H1 (cell line): Measurements from ENCODE around the gene CACNA1C. TPM values are rescaled to one million over a fixed set of nuclear protein-coding genes. Genes with fewer than 3 reads are reported as not detected.

Experiments used
- CTCF ChIA-PET: fragments of 300-600 bp; sonication (Branson Sonifier 250); formaldehyde crosslinking; loops from one replicate; lab custom pipeline; 2021; ENCODE audit not compliant: partially characterized antibody; lab: Charles Lee
- POLR2A ChIA-PET: fragments of 300-600 bp; sonication (Branson Sonifier 250); formaldehyde crosslinking; loops from one replicate; lab custom pipeline; 2021; ENCODE audit warnings: inconsistent platforms; ENCODE audit not compliant: partially characterized antibody; lab: Charles Lee
- DNase-seq, 2 experiments: peaks; one replicate each; pipeline versions ENCODE4 v3.0.0 to v3.0.0-alpha.2; 2010 to 2022; ENCODE audit warnings: low spot score in 2 of 2, low read depth in 1 of 2, mixed read lengths in 1 of 2
- FAIRE-seq: peaks from 2 replicates; lab custom pipeline; 2011; peaks lifted over from hg19 to GRCh38; lab: Jason Lieb, UNC
- H2AFZ ChIP-seq: 2 replicates; pipeline ENCODE4 v1.8.1; 2012; ENCODE audit warnings: low read length, inconsistent platforms
- H2AK5ac ChIP-seq: 2 replicates; pipeline ENCODE4 v1.6.1; 2013; ENCODE audit warnings: low read depth, low read length
- H2BK120ac ChIP-seq: replicated peaks from 2 replicates; pipeline ENCODE3; 2013; ENCODE audit warnings: low read depth, low read length, inconsistent platforms
- H2BK12ac ChIP-seq: 2 replicates; pipeline ENCODE4 v1.6.1; 2013; ENCODE audit warnings: low read depth, low read length
- H2BK15ac ChIP-seq: 2 replicates; pipeline ENCODE4 v1.6.1; 2013; ENCODE audit warnings: low read length
- H2BK20ac ChIP-seq: 2 replicates; pipeline ENCODE4 v1.6.1; 2013; ENCODE audit warnings: low read length
- H2BK5ac ChIP-seq: 2 replicates; pipeline ENCODE4 v1.6.1; 2013; ENCODE audit warnings: low read depth, low read length
- H3K14ac ChIP-seq: 2 replicates; pipeline ENCODE4 v1.6.1; 2013; ENCODE audit warnings: inconsistent platforms; ENCODE audit not compliant: insufficient read length
- H3K18ac ChIP-seq: 2 replicates; pipeline ENCODE4 v1.6.1; 2013; ENCODE audit warnings: low read length; ENCODE audit errors: extremely low read depth
- H3K23ac ChIP-seq: 2 replicates; pipeline ENCODE4 v1.6.1; 2013; ENCODE audit warnings: inconsistent platforms; ENCODE audit not compliant: insufficient read length
- H3K23me2 ChIP-seq: 2 replicates; pipeline ENCODE4 v1.6.1; 2013; ENCODE audit warnings: low read depth, low read length
- H3K27ac ChIP-seq: 2 replicates; pipeline ENCODE4 v1.6.1; 2011; ENCODE audit warnings: low read depth, low read length, inconsistent platforms
- H3K27me3 ChIP-seq, 4 experiments: replicated peaks in 1 of 4; 1 replicate in 1 of 4; 2 replicates in 3 of 4; pipeline versions ENCODE4 v1.6.1 to v1.8.1; 2011 to 2013; ENCODE audit warnings: low read length in 3 of 4, mild to moderate bottlenecking in 3 of 4, inconsistent platforms in 2 of 4, mixed read lengths in 2 of 4, moderate library complexity in 1 of 4; ENCODE audit not compliant: control insufficient read depth in 3 of 4, insufficient read depth in 3 of 4; ENCODE audit errors: extremely low read depth in 1 of 4
- H3K36me3 ChIP-seq, 4 experiments: 2 replicates each; pipeline versions ENCODE4 v1.6.1 to v1.8.1; 2011 to 2013; ENCODE audit warnings: mild to moderate bottlenecking in 4 of 4, low read length in 3 of 4, moderate library complexity in 2 of 4, control low read depth in 1 of 4, inconsistent platforms in 1 of 4; ENCODE audit not compliant: insufficient read depth in 4 of 4, control insufficient read depth in 2 of 4
- H3K4ac ChIP-seq: replicated peaks from 2 replicates; pipeline ENCODE3; 2013; ENCODE audit warnings: low read length, low read depth, mixed read lengths, inconsistent platforms; ENCODE audit not compliant: insufficient read length
- H3K4me1 ChIP-seq, 4 experiments: replicated peaks in 1 of 4; 1 replicate in 1 of 4; 2 replicates in 3 of 4; pipeline versions ENCODE4 v1.6.1 to v1.8.1; 2011 to 2013; ENCODE audit warnings: low read length in 3 of 4, inconsistent platforms in 2 of 4, mixed read lengths in 1 of 4; ENCODE audit not compliant: insufficient read depth in 4 of 4, control insufficient read depth in 3 of 4
- H3K4me2 ChIP-seq, 2 experiments: 2 replicates each; pipeline versions ENCODE4 v1.6.1 to v1.8.1; 2011 to 2013; ENCODE audit warnings: low read depth in 2 of 2, low read length in 2 of 2, control low read depth in 1 of 2, inconsistent platforms in 1 of 2, mild to moderate bottlenecking in 1 of 2; ENCODE audit not compliant: insufficient read depth in 1 of 2
- H3K4me3 ChIP-seq, 4 experiments: fragments of 200-600, 300-600 bp in 1 of 4; sonication (generic), shearing (Covaris generic), sonication (Bioruptor Twin) in 1 of 4; 2 replicates each; pipeline versions ENCODE4 v1.5.1 to v1.8.1; 2011 to 2016; ENCODE audit warnings: low read length in 4 of 4, low read depth in 3 of 4, control low read depth in 2 of 4, inconsistent platforms in 2 of 4, mild to moderate bottlenecking in 2 of 4, mixed read lengths in 1 of 4, moderate library complexity in 1 of 4; ENCODE audit not compliant: insufficient read depth in 2 of 4; ENCODE audit errors: extremely low read depth in 1 of 4
- H3K56ac ChIP-seq: replicated peaks from 2 replicates; pipeline ENCODE3; 2013; ENCODE audit warnings: low read depth, mild to moderate bottlenecking, mixed read lengths, low read length, inconsistent platforms; ENCODE audit not compliant: insufficient read length
- H3K79me1 ChIP-seq: 2 replicates; pipeline ENCODE4 v1.6.1; 2013; ENCODE audit warnings: low read depth, low read length, control low read depth
- H3K79me2 ChIP-seq, 2 experiments: 2 replicates each; pipeline versions ENCODE4 v1.6.1 to v1.8.1; 2012 to 2013; ENCODE audit warnings: low read length in 2 of 2, mild to moderate bottlenecking in 2 of 2, inconsistent platforms in 1 of 2; ENCODE audit not compliant: insufficient read depth in 2 of 2, control insufficient read depth in 1 of 2
- H3K9ac ChIP-seq, 4 experiments: replicated peaks in 1 of 4; 1 replicate in 1 of 4; 2 replicates in 3 of 4; pipeline versions ENCODE4 v1.6.1 to v1.8.1; 2011 to 2013; ENCODE audit warnings: low read depth in 3 of 4, low read length in 3 of 4, control low read depth in 2 of 4, mild to moderate bottlenecking in 2 of 4, moderate library complexity in 2 of 4, inconsistent platforms in 1 of 4; ENCODE audit errors: extremely low read depth in 1 of 4
- H3K9me3 ChIP-seq, 2 experiments: 2 replicates each; pipeline versions ENCODE4 v1.6.1 to v1.8.1; 2012 to 2013; ENCODE audit warnings: mild to moderate bottlenecking in 2 of 2, moderate library complexity in 2 of 2, control low read depth in 1 of 2, inconsistent platforms in 1 of 2, low read depth in 1 of 2, low read length in 1 of 2, mixed read lengths in 1 of 2; ENCODE audit not compliant: insufficient read depth in 2 of 2
- H4K20me1 ChIP-seq, 2 experiments: replicated peaks in 1 of 2; 2 replicates each; pipeline versions ENCODE3 to v1.8.1; 2011 to 2013; ENCODE audit warnings: inconsistent platforms in 2 of 2, low read length in 2 of 2, mild to moderate bottlenecking in 1 of 2; ENCODE audit not compliant: insufficient read depth in 2 of 2, control insufficient read depth in 1 of 2
- H4K5ac ChIP-seq: 2 replicates; pipeline ENCODE4 v1.6.1; 2013; ENCODE audit warnings: low read length, low read depth, mixed read lengths, inconsistent platforms; ENCODE audit not compliant: insufficient read length
- H4K8ac ChIP-seq: 2 replicates; pipeline ENCODE4 v1.8.0; 2013; ENCODE audit warnings: mild to moderate bottlenecking, moderate library complexity, low read length, inconsistent platforms; ENCODE audit not compliant: insufficient read depth; ENCODE audit errors: extremely low read depth
- H4K91ac ChIP-seq: replicated peaks from 2 replicates; pipeline ENCODE3; 2013; ENCODE audit warnings: low read length, mixed read lengths, inconsistent platforms; ENCODE audit not compliant: insufficient read length
- CHD1 ChIP-seq: IDR thresholded peaks from 2 replicates; pipeline ENCODE4 v1.6.1; 2012; ENCODE audit warnings: low read depth, low read length, improper control_type of control experiment
- GABPA ChIP-seq: IDR thresholded peaks from 2 replicates; pipeline ENCODE4 v1.6.1; 2011; ENCODE audit warnings: mild to moderate bottlenecking, low read length, moderate library complexity, borderline replicate concordance; ENCODE audit not compliant: insufficient read depth
- JUND ChIP-seq: IDR thresholded peaks from 2 replicates; pipeline ENCODE4 v1.6.1; 2011; ENCODE audit warnings: mild to moderate bottlenecking, improper control_type of control experiment, low read length
- SRF ChIP-seq: IDR thresholded peaks from 2 replicates; pipeline ENCODE4 v1.6.1; 2011; ENCODE audit warnings: mild to moderate bottlenecking, low read depth, low read length, moderate library complexity
- TBP ChIP-seq: IDR thresholded peaks from 2 replicates; pipeline ENCODE4 v1.6.1; 2011; ENCODE audit warnings: low read depth, low read length, improper control_type of control experiment
- YY1 ChIP-seq: IDR thresholded peaks from 2 replicates; pipeline ENCODE4 v1.6.1; 2011; ENCODE audit warnings: low read depth, mild to moderate bottlenecking, low read length
- WGBS, 2 experiments: shearing (Covaris generic) in 1 of 2; methylation state at CpG; one replicate each; pipeline versions ENCODE4 v1.1.6 to v1.1.7; 2013 to 2015; ENCODE audit warnings: low lambda C conversion rate in 2 of 2, mixed read lengths in 2 of 2, inconsistent platforms in 1 of 2, low coverage in 1 of 2, missing lambda C conversion rate in 1 of 2; ENCODE audit not compliant: insufficient replicate concordance in 2 of 2, insufficient coverage in 1 of 2, insufficient read length in 1 of 2; ENCODE audit errors: extremely low coverage in 1 of 2, missing lambda C conversion rate in 1 of 2; 5-methylcytosine and 5-hydroxymethylcytosine counted together
- polyA plus RNA-seq, 7 experiments: library from polyadenylated mRNA; depleted of rRNA in 3 of 7; stranded (reverse) in 5 of 7; unstranded in 2 of 7; fragments of >200 nt in 5 of 7; fragments of 200-250 nt in 2 of 7; gene quantifications; 1 replicate in 5 of 7; 2 replicates in 1 of 7; 4 replicates in 1 of 7; pipeline versions ENCODE4 v1.2.1 to v1.2.3, GENCODE V29; 2011 to 2013; ENCODE audit warnings: missing spikeins in 2 of 7, mixed read lengths in 2 of 7
- total RNA-seq: library from RNA; stranded (reverse); fragmentation: NEBNext Ultra II Directional; extraction: Animal tissue kit (Norgen Biotek cat#: 25700); gene quantifications from 2 replicates; pipeline ENCODE4 v1.2.1, GENCODE V29; 2021
- TF ChIP-seq, protein P1 (sequence below): IDR thresholded peaks from 2 replicates; pipeline ENCODE4 v1.6.1; 2012; ENCODE audit warnings: inconsistent platforms

The CACNA1C gene
- total and polyA plus RNA-seq, 2 of the 8 experiments (the other 6 are each of a cell fraction or from before 2014, with no cell fraction given): 1.3 TPM

DNA sequence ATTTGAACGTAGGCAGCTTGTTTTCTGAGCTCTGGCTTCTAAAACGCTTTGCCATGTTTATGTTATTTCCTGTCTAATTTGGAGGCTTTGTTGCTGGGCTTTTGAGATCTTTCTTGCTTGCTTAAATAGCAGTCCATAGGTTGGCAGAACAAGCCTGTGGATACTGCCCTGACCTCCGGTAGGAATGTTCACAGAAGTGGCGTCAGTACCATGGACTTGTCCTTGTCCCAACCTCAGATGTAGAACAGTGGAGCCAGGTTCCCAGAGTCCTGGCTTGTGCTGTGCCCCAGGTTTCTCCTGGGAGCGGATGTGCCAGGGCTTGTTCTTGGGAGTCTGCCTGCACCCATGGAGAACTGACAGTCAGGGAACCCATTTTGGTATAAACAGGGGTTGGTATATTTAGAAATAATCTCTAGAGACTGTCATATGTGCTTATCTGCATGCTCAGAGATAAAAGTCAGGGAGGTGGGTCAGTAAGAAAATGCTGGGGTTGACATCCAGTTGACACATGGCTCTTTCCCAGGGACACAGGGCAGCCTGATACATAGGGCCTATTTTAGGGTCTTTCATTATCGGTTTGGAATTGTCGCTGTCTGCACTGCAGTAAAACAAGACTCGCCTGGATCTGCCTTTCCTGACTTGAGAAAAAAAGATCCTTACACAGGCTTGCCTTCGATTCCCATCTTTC is 22.9 kb downstream of the CACNA1C start:
- POLR2A ChIA-PET: no interaction called here
- Histone ChIP-seq H3K79me2 (no peaks in the 10 kb centered on the region), H3K18ac (no peak overlapping the region), H2BK15ac (no peak overlapping the region), H3K14ac (no peak overlapping the region), H2BK120ac (no peak overlapping the region), H2BK20ac (no peak overlapping the region), H3K56ac (no peak overlapping the region), H3K4me3 (no peak overlapping the region), H4K5ac (no peak overlapping the region), H3K36me3 (no peaks in the 10 kb centered on the region), H2AFZ (no peak overlapping the region), H3K23ac (no peak overlapping the region), H3K27me3 (no peaks in the 10 kb centered on the region), H4K8ac (no peak overlapping the region), H3K23me2 (no peaks in the 10 kb centered on the region; the same call in 1 of the 2 replicates), H3K9me3 (peaks cover 3 to 6% of the 10 kb centered on the region in 2 experiments; a peak in 2 of 4 replicates), H3K27ac (no peak overlapping the region), H3K4me2 (no peak overlapping the region), H4K91ac (no peak overlapping the region), H2BK12ac (no peak overlapping the region), H2AK5ac (no peak overlapping the region), H3K79me1 (no peaks in the 10 kb centered on the region; the same call in 1 of the 2 replicates), H4K20me1 (no peaks in the 10 kb centered on the region), H3K9ac (no peak overlapping the region), H3K4me1 (0 out of 7 replicates have a peak, but pooled peaks cover 0 to 2% (median 0%) of the 10 kb centered on the region in 4 experiments), H3K4ac (no peak overlapping the region), H2BK5ac (no peak overlapping the region)
- CTCF ChIA-PET: interaction anchor here (0.6 to 1.5 kb wide), 2 partner anchors 15 to 196 kb away, joined by 3 to 4 read pairs; no protein-coding TSS in a partner anchor
- no peak for DNase-seq
- WGBS, 2 experiments: 95% methylated on average over 9 of the region's 9 CpGs; no CpG with 5 or more reads in 1 of the 2 experiments
- no peak for FAIRE-seq
- TF ChIP-seq CHD1 (no peak), GABPA (no peak), JUND (no peak), SRF (no peak), YY1 (no peak), TBP (no peak)
- TF ChIP-seq, protein P1, sequence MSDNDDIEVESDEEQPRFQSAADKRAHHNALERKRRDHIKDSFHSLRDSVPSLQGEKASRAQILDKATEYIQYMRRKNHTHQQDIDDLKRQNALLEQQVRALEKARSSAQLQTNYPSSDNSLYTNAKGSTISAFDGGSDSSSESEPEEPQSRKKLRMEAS: no peak
